Nephron progenitor cell (in vitro differentiated cells): ENCODE data around the gene COL13A1.

Source experiments
- DNase-seq: peaks from one replicate; pipeline ENCODE4 v3.0.0; 2021
- H3K27ac Mint-ChIP-seq: 2 replicates; pipeline ENCODE4 v1.8.0; 2021; ENCODE audit warnings: mild to moderate bottlenecking, moderate library complexity, mixed read lengths
- H3K27me3 Mint-ChIP-seq: 2 replicates; pipeline ENCODE4 v1.8.0; 2021; ENCODE audit warnings: mild to moderate bottlenecking, low read depth, mixed read lengths; ENCODE audit not compliant: poor library complexity
- H3K36me3 Mint-ChIP-seq: 2 replicates; pipeline ENCODE4 v1.8.0; 2021; ENCODE audit warnings: low read depth, mixed read lengths
- H3K4me1 Mint-ChIP-seq: 2 replicates; pipeline ENCODE4 v1.8.0; 2021; ENCODE audit warnings: mixed read lengths
- H3K4me3 Mint-ChIP-seq: 2 replicates; pipeline ENCODE4 v1.8.0; 2021; ENCODE audit warnings: mild to moderate bottlenecking, moderate library complexity, mixed read lengths
- H3K9me3 Mint-ChIP-seq: 2 replicates; pipeline ENCODE4 v1.8.0; 2021; ENCODE audit warnings: mild to moderate bottlenecking, moderate library complexity, mixed read lengths
- TF ChIP-seq, protein P1 (sequence below): fragments of 200-600 bp; sonication (generic); IDR thresholded peaks from 2 replicates; pipeline ENCODE4 v1.5.0; 2021; ENCODE audit warnings: antibody characterized with exemption

COL13A1 gene

DNA sequence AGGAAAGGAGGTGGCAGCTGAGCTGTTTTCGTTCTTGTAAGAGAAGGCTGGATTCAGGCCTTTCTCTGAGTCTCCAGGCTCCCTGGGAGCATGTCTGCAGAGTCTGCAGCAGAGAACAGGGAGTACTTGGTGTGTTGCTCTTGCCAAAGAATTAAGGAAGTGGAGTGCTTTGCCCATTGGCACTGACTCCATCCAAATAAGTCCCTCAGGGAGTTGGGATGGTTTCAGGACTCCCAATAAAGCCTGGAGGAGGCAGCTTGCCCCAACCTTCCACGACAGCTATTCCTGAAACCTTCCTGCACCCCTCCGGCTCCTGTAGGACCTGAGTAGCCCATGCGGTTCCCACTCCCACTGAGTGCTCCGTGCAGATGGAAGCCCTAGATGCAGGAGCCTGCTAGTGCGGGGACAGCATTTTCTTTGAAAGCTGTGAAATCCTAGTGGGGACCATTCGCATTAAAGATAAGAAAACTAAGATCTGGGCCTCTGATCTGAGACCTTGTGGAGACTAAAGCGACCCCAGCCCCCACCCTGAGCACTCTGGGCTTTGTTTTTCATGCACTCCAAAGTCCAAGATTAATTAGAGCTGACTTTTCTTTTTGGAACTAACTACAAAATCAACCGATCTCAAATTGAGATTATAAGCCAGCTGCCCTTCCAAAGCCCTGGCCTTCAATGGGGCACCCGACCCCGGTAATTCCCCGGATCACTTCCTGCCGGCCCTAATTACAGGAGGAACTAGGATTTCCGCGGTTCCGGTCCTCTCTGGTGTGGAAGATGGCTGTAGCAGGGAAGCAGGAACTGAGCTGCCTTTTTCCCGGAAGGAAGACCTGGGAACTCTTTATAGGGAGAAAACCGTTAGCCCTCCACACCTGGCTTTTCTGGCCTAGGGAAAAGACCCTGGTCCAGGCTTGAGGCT, 110.2 kb downstream of the COL13A1 start:
- no peak overlapping the region for H3K27ac Mint-ChIP-seq
- DNase-seq = no peak
- TF ChIP-seq, protein P1, sequence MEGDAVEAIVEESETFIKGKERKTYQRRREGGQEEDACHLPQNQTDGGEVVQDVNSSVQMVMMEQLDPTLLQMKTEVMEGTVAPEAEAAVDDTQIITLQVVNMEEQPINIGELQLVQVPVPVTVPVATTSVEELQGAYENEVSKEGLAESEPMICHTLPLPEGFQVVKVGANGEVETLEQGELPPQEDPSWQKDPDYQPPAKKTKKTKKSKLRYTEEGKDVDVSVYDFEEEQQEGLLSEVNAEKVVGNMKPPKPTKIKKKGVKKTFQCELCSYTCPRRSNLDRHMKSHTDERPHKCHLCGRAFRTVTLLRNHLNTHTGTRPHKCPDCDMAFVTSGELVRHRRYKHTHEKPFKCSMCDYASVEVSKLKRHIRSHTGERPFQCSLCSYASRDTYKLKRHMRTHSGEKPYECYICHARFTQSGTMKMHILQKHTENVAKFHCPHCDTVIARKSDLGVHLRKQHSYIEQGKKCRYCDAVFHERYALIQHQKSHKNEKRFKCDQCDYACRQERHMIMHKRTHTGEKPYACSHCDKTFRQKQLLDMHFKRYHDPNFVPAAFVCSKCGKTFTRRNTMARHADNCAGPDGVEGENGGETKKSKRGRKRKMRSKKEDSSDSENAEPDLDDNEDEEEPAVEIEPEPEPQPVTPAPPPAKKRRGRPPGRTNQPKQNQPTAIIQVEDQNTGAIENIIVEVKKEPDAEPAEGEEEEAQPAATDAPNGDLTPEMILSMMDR = no peak
- H3K27me3 Mint-ChIP-seq = peaks cover 30% of the 10 kb centered on the region
- no peaks in the 10 kb centered on the region for H3K9me3 Mint-ChIP-seq
- H3K4me1 Mint-ChIP-seq = peaks cover 69% of the 10 kb centered on the region
- no peaks in the 10 kb centered on the region for H3K36me3 Mint-ChIP-seq
- H3K4me3 Mint-ChIP-seq = peak overlapping the region; percentile 13

DNA sequence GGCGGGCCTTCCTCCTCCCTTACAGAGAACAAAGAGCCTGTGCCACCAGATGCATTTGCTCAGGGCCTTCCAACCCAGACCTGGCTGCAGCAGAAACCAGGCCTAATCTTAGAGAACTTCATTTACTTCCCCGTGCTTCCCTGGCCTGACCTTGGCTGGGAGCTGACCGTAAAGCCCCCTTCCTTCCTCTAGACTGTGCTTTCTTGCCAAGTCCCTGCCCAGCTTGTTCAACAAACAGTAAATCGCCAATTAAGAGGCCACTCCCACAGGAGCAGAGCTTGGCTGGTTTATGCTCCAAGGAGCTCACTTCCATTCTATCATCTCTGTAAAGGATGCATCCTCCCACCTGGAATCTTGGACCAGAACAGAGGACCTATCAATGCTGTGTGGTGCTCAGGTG, 110.9 kb downstream of the COL13A1 start:
- H3K27ac Mint-ChIP-seq = peak overlapping the region; percentile 4
- TF ChIP-seq, protein P1 = no peak
- H3K4me1 Mint-ChIP-seq = peaks cover 65% of the 10 kb centered on the region
- H3K27me3 Mint-ChIP-seq = peaks cover 36% of the 10 kb centered on the region
- no peaks in the 10 kb centered on the region for H3K36me3 Mint-ChIP-seq
- H3K9me3 Mint-ChIP-seq = no peaks in the 10 kb centered on the region
- DNase-seq = no peak
- H3K4me3 Mint-ChIP-seq = peak overlapping the region; percentile 10

DNA sequence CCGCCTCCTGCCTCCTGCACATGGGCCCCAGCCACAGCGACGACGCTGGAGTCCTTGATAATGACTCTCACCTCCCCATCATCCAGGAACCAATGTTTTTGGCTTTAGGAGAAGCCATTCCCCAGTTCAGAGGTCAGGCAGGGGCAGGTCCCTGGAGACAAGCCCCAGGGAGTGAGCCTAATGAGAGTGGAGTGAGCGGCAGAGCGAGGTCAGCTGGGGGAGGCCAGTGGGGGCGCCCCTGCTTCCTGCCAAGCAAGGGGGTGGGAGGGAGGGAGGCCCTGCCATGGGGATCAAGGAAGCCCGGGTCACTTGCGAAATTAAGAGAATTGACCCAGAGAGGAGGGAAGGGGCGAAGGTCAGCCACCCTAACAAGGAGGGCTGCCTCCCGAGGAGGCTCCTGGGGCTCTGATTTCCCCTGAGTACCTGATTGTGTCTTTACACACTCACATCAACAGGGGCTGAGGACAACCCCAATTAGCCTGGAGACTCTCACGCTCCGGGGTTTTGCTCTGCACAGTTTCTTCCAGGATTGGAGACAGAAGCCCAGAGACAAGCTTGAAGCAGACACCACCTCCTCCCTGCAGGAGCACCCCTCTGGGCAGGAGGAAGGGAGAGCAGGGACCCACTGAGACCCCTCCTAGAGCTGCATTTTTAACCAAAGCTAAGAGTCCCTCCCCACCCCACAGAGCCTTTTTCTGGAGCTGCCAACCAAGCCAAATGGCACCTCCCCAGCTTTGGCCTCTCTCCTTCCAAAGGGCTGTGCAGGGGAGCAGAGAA, 112.1 kb downstream of the COL13A1 start:
- Mint-ChIP-seq H3K27ac (peak overlapping the region; percentile 39), H3K4me1 (peaks cover 53% of the 10 kb centered on the region), H3K9me3 (no peaks in the 10 kb centered on the region), H3K36me3 (no peaks in the 10 kb centered on the region), H3K27me3 (peaks cover 43% of the 10 kb centered on the region), H3K4me3 (no peak overlapping the region)
- TF ChIP-seq, protein P1 = no peak
- peak; percentile 79 for DNase-seq

DNA sequence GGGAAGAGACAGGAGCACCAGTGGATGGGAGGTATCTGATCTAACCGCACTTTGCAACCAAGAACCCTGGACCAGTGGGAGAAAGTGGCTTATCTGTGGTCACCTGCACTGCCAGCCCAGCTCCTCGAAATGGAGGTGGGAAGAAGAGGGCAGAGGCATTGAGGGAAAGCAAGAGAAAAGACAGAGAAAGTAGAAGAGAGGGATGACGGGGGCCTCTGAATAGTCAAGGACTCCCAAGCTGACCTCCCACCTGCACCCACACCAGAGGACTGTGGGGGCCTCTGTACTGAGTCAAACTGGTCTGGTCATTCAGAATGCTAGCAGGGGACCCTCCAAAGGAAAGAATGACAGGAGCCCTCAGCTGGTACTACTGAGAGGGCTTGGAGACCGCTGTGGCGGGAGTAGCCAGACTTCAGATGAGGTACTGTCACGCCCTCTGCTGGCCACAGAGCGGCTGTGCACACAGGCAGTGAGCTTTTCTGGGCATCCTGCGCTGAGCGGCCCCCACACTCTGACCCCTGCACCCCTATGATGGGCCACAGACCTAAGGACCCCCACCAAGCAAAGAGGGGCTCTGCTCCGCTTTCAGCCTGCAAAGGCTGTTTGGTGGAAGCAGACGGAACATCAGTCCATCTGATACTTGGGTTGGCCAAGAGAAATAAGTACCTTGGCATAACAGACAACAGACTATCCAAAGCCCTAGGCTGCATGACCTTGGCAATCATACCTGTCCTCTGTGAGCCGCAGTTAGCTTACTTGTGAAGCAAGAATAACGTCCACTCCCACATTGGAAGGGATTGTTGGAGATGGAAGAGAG, 112.9 kb downstream of the COL13A1 start:
- Mint-ChIP-seq H3K27me3 (peaks cover 41% of the 10 kb centered on the region), H3K36me3 (no peaks in the 10 kb centered on the region), H3K4me1 (peaks cover 45% of the 10 kb centered on the region), H3K9me3 (no peaks in the 10 kb centered on the region), H3K27ac (no peak overlapping the region), H3K4me3 (no peak overlapping the region)
- TF ChIP-seq, protein P1 = peak; percentile 92
- DNase-seq = peak; percentile 86

DNA sequence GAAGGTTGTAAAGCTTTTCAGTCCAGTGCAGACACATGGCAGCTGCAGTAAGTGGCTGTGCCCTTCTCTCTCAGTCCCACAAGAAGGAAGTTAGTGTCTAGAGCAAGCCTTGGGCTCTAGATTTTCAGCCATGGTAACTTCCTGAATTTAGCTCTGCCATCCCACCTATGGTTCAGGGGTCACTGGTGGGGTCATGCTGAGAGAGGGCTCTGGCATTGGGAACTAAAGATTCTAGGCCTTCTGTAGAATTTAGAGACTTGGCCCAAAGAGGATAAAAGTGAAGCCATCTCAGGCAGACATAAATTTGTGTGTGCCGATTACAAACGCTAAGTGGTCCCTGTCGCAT, 113.5 kb downstream of the COL13A1 start:
- no peak overlapping the region for H3K27ac Mint-ChIP-seq
- H3K4me1 Mint-ChIP-seq = peaks cover 42% of the 10 kb centered on the region
- peaks cover 41% of the 10 kb centered on the region for H3K27me3 Mint-ChIP-seq
- no peaks in the 10 kb centered on the region for H3K9me3 Mint-ChIP-seq
- no peak for DNase-seq
- TF ChIP-seq, protein P1 = no peak
- H3K4me3 Mint-ChIP-seq = no peak overlapping the region
- no peaks in the 10 kb centered on the region for H3K36me3 Mint-ChIP-seq
